ENCODE measurements around the gene TRAPPC1. TPM values are rescaled to one million over a fixed set of nuclear protein-coding genes. Genes with fewer than 3 reads are reported as not detected.

TRAPPC1 gene
- total RNA-seq, 2 experiments from 2014 or later: 162 to 172 TPM

DNA sequence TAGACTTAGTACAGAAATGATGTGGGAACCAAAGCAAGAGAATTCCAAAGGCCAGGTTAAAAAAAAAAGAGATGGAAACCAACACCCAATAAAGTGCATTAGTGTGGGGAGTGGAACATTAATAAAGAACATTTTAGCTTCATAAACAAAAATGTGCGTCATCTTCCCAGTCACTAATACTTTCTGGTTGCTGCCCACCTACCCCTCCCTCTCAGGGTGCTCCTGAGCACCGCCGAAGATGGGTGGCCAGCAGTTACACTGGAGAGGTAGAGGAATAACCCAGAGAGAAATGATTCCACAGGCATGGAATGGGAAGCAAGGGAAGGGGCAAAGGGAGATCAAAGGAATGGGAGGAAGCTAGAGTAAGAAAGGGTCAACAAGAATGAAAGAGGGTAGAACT is 49.1 kb downstream of the TRAPPC1 start:
- H3K9me3 Mint-ChIP-seq: no peaks in the 10 kb centered on the region
- H3K4me1 Mint-ChIP-seq (ENCODE audit: low read depth): no peaks in the 10 kb centered on the region
- H3K27ac Mint-ChIP-seq: no peak overlapping the region
- CTCF ChIA-PET: interaction anchor here (0.5 to 1.9 kb wide), 3 partner anchors 13 to 23 kb away, joined by 3 to 4 read pairs (median 4); no protein-coding TSS in a partner anchor
- intact Hi-C loops (cut with micrococcal nuclease): no loop called here
- no peak overlapping the region for H3K4me3 Mint-ChIP-seq
- H3K36me3 Mint-ChIP-seq (ENCODE audit: low read depth): peaks cover 8% of the 10 kb centered on the region
- no peak for DNase-seq
- no peaks in the 10 kb centered on the region for H3K27me3 Mint-ChIP-seq (ENCODE audit: low read depth)

- Mint-ChIP-seq H3K4me1 (ENCODE audit: low read depth) (no peaks in the 10 kb centered on the region), H3K27ac (no peak overlapping the region), H3K9me3 (no peaks in the 10 kb centered on the region), H3K27me3 (ENCODE audit: low read depth) (no peaks in the 10 kb centered on the region), H3K36me3 (ENCODE audit: low read depth) (peaks cover 8% of the 10 kb centered on the region), H3K4me3 (no peak overlapping the region)
- CTCF ChIA-PET: no interaction called here
- peak; percentile 24 for DNase-seq
- intact Hi-C loops (cut with micrococcal nuclease): no loop called here
These were observed 49.7 kb downstream of the TRAPPC1 start for GRCh38 chr17:7882068-7882467.

DNA sequence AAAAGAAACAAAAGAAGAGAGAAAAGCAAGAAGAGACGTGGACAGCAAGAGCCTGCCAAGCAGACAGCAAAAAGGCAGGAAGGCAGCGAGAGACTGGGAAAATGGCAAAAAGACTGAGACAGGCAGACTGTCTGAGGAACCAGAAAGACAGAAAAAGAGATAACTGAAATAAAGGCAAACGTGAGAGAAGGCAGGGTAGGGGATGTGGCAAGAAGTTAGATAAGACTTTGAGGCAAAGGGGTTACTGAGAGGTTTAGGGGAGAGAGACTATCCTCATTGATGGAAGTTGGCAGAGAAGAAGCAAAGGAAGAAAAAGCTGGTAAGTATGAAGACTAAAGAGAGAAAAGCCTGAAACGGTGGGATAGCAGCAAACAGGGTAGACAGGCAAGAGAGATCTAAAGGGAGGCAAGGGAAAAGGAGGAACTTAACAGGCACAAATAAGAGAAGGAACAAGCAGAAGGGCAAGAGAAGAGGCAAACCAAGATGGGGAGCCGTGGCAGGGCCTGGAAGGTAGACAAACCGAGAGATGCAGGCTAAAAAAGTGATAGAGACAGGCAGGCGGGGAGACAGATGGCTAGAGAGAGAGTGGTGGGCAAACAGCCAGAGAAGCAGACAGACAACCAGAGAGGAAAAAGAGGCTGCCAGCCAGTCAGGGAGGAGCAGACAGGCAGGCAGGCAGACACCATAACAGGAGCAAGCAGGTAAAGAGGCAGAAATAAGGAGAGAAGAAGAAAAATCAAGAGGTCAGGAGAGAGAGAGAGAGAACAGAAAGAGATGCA is 50.3 kb downstream of the TRAPPC1 start:
- no peaks in the 10 kb centered on the region for H3K27me3 Mint-ChIP-seq (ENCODE audit: low read depth)
- H3K9me3 Mint-ChIP-seq: no peaks in the 10 kb centered on the region
- H3K36me3 Mint-ChIP-seq (ENCODE audit: low read depth): peaks cover 7% of the 10 kb centered on the region
- no peak for DNase-seq
- H3K27ac Mint-ChIP-seq: no peak overlapping the region
- no peaks in the 10 kb centered on the region for H3K4me1 Mint-ChIP-seq (ENCODE audit: low read depth)
- CTCF ChIA-PET: no interaction called here
- H3K4me3 Mint-ChIP-seq: no peak overlapping the region
- intact Hi-C loops (cut with micrococcal nuclease): no loop called here

Other genes starting within 250 kb of the TRAPPC1 start
- gene TP53, start 244.5 kb downstream of the TRAPPC1 start, total RNA-seq: 100 to 1,000 TPM; 148 to 149 TPM
- 10 to 100 TPM; 13.7 to 14.7 TPM for gene WRAP53, start 243.5 kb downstream of the TRAPPC1 start, total RNA-seq
- not detected for gene EFNB3, start 226.7 kb downstream of the TRAPPC1 start, total RNA-seq
- not detected for gene DNAH2, start 214.2 kb downstream of the TRAPPC1 start, total RNA-seq
- gene KDM6B, start 97.7 kb downstream of the TRAPPC1 start, total RNA-seq: 10 to 100 TPM; 22.7 to 24.1 TPM
- gene TMEM88, start 76.9 kb downstream of the TRAPPC1 start, total RNA-seq: 1 to 10 TPM; 1.2 to 1.5 TPM
- gene NAA38, start 74.4 kb downstream of the TRAPPC1 start, total RNA-seq: 10 to 100 TPM; 75.0 to 75.3 TPM
- gene CYB5D1, start 73.9 kb downstream of the TRAPPC1 start, total RNA-seq: 1 to 10 TPM; 6.1 to 6.5 TPM
- gene CHD3, start 43.2 kb downstream of the TRAPPC1 start, total RNA-seq: 100 to 1,000 TPM; 180 to 185 TPM
- 1 to 10 TPM; 3.1 to 3.8 TPM for gene RNF227, start 15.7 kb downstream of the TRAPPC1 start, total RNA-seq
- gene KCNAB3, start 2.1 kb downstream of the TRAPPC1 start, total RNA-seq: 1 to 10 TPM; 2.2 TPM
- gene CNTROB, start 260 bp upstream of the TRAPPC1 start, total RNA-seq: 10 to 100 TPM; 49.3 to 56.3 TPM
- gene GUCY2D, start 70.7 kb upstream of the TRAPPC1 start, total RNA-seq: not detected
- not detected for gene ALOX15B, start 107.1 kb upstream of the TRAPPC1 start, total RNA-seq
- 1 to 10 TPM; 2.0 to 2.1 TPM for gene ALOX12B, start 155.8 kb upstream of the TRAPPC1 start, total RNA-seq
- not detected for gene ALOXE3, start 186.6 kb upstream of the TRAPPC1 start, total RNA-seq
- gene HES7, start 192.2 kb upstream of the TRAPPC1 start, total RNA-seq: 1 to 10 TPM; 2.4 to 2.9 TPM
- gene PER1, start 220.5 kb upstream of the TRAPPC1 start, total RNA-seq: 10 to 100 TPM; 62.2 to 73.3 TPM
- 10 to 100 TPM; 33.3 to 35.8 TPM for gene VAMP2, start 231.0 kb upstream of the TRAPPC1 start, total RNA-seq
- gene TMEM107, start 244.4 kb upstream of the TRAPPC1 start, total RNA-seq: 10 to 100 TPM; 27.6 to 31.5 TPM

Data from activated naive CD4-positive, alpha-beta T cell treated with anti-CD3 and anti-CD28 coated beads for 36 hours (primary cell).